Measurements from ENCODE around the gene CACNB2. TPM values are rescaled to one million over a fixed set of nuclear protein-coding genes. Genes with fewer than 3 reads are reported as not detected.

CACNB2 gene
- total RNA-seq, 1 donor from 2014 or later: not detected

- CTCF ChIA-PET: no interaction called here
- intact Hi-C loops (cut with micrococcal nuclease): no loop called here
- H3K27me3 Mint-ChIP-seq: no peaks in the 10 kb centered on the region
Observed at GRCh38 chr10:18368273-18368672, 228.0 kb downstream of the CACNB2 start.

GRCh38 chr10:18368682-18369081 lies 228.5 kb downstream of the CACNB2 start:
- no peaks in the 10 kb centered on the region for H3K36me3 Mint-ChIP-seq (ENCODE audit: low read depth)
- ChIA-PET POLR2A (no interaction called here), CTCF (no interaction called here)
- peaks cover under 1% of the 10 kb centered on the region for H3K27me3 Mint-ChIP-seq
- H3K9me3 Mint-ChIP-seq: no peaks in the 10 kb centered on the region
- intact Hi-C loops (cut with micrococcal nuclease): no loop called here
- no peak overlapping the region for H3K27ac Mint-ChIP-seq
- TF ChIP-seq CTCF (IDR thresholded peaks at IDR 0.05): no peak
- no peaks in the 10 kb centered on the region for H3K4me1 Mint-ChIP-seq
- ATAC-seq (ENCODE audit: low read depth) (no peak), DNase-seq (no peak)
- H3K4me3 Mint-ChIP-seq: no peak overlapping the region

More at GRCh38 chr10:18368273-18368672, 228.0 kb downstream of the CACNB2 start:
- Mint-ChIP-seq H3K36me3 (ENCODE audit: low read depth) (no peaks in the 10 kb centered on the region), H3K4me1 (no peaks in the 10 kb centered on the region), H3K27ac (no peak overlapping the region), H3K9me3 (no peaks in the 10 kb centered on the region), H3K4me3 (no peak overlapping the region)
- no peak for TF ChIP-seq CTCF (IDR thresholded peaks at IDR 0.05)
- POLR2A ChIA-PET: no interaction called here
- ATAC-seq (ENCODE audit: low read depth) (no peak), DNase-seq (no peak)

- H3K9me3 Mint-ChIP-seq: no peaks in the 10 kb centered on the region
- ChIA-PET CTCF (no interaction called here), POLR2A (no interaction called here)
- intact Hi-C loops (cut with micrococcal nuclease): no loop called here
- H3K27ac Mint-ChIP-seq: no peak overlapping the region
- no peak for DNase-seq
- TF ChIP-seq CTCF (IDR thresholded peaks at IDR 0.05): no peak
- H3K4me1 Mint-ChIP-seq: no peaks in the 10 kb centered on the region
- peaks cover 5% of the 10 kb centered on the region for H3K27me3 Mint-ChIP-seq
- H3K36me3 Mint-ChIP-seq (ENCODE audit: low read depth): no peaks in the 10 kb centered on the region
- no peak overlapping the region for H3K4me3 Mint-ChIP-seq
- ATAC-seq (ENCODE audit: low read depth): no peak
Observed at GRCh38 chr10:18369859-18370473, 229.7 kb downstream of the CACNB2 start.

GRCh38 chr10:18376650-18377049 lies 236.4 kb downstream of the CACNB2 start:
- Mint-ChIP-seq H3K27ac (no peak overlapping the region), H3K36me3 (ENCODE audit: low read depth) (no peaks in the 10 kb centered on the region), H3K4me3 (no peak overlapping the region), H3K9me3 (peaks cover 4% of the 10 kb centered on the region), H3K4me1 (no peaks in the 10 kb centered on the region), H3K27me3 (peaks cover 5% of the 10 kb centered on the region)
- ATAC-seq (ENCODE audit: low read depth) (no peak), DNase-seq (no peak)
- POLR2A ChIA-PET: no interaction called here
- no peak for TF ChIP-seq CTCF (IDR thresholded peaks at IDR 0.05)
- intact Hi-C loops (cut with micrococcal nuclease): no loop called here
- CTCF ChIA-PET: no interaction called here

GRCh38 chr10:18377898-18378297 lies 237.7 kb downstream of the CACNB2 start:
- no peak for ATAC-seq (ENCODE audit: low read depth)
- POLR2A ChIA-PET: no interaction called here
- CTCF ChIA-PET: no interaction called here
- Mint-ChIP-seq H3K4me3 (no peak overlapping the region), H3K27me3 (peaks cover 5% of the 10 kb centered on the region), H3K9me3 (peaks cover 4% of the 10 kb centered on the region), H3K36me3 (ENCODE audit: low read depth) (no peaks in the 10 kb centered on the region), H3K27ac (no peak overlapping the region), H3K4me1 (no peaks in the 10 kb centered on the region)
- TF ChIP-seq CTCF (IDR thresholded peaks at IDR 0.05): no peak
- intact Hi-C loops (cut with micrococcal nuclease): no loop called here
- DNase-seq: no peak
